ENCODE data around the gene FSCN2. TPM values are rescaled to one million over a fixed set of nuclear protein-coding genes. Genes with fewer than 3 reads are reported as not detected.

The FSCN2 gene
- total RNA-seq, 6 experiments from 2014 or later, result 0.71 to 1.4 (median 0.99) TPM

GRCh38 chr17:81532490-81533287, 4.5 kb downstream of the FSCN2 start:
- DNase-seq, result no peak
- TF ChIP-seq, protein P1, sequence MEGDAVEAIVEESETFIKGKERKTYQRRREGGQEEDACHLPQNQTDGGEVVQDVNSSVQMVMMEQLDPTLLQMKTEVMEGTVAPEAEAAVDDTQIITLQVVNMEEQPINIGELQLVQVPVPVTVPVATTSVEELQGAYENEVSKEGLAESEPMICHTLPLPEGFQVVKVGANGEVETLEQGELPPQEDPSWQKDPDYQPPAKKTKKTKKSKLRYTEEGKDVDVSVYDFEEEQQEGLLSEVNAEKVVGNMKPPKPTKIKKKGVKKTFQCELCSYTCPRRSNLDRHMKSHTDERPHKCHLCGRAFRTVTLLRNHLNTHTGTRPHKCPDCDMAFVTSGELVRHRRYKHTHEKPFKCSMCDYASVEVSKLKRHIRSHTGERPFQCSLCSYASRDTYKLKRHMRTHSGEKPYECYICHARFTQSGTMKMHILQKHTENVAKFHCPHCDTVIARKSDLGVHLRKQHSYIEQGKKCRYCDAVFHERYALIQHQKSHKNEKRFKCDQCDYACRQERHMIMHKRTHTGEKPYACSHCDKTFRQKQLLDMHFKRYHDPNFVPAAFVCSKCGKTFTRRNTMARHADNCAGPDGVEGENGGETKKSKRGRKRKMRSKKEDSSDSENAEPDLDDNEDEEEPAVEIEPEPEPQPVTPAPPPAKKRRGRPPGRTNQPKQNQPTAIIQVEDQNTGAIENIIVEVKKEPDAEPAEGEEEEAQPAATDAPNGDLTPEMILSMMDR (IDR thresholded peaks at IDR 0.05), result no peak
- peaks cover 7% of the 10 kb centered on the region for H3K27me3 Mint-ChIP-seq (ENCODE audit: insufficient read depth)
- no peaks in the 10 kb centered on the region; the same call in 1 of the 2 replicates for H3K4me1 Mint-ChIP-seq (ENCODE audit: low read depth)
- H3K4me3 Mint-ChIP-seq, result no peak overlapping the region
- no peaks in the 10 kb centered on the region for H3K36me3 Mint-ChIP-seq (ENCODE audit: low read depth)
- no peaks in the 10 kb centered on the region for H3K9me3 Mint-ChIP-seq
- no peak overlapping the region for H3K27ac Mint-ChIP-seq

- H3K27me3 Mint-ChIP-seq (ENCODE audit: insufficient read depth), result peaks cover 10% of the 10 kb centered on the region
- TF ChIP-seq, protein P1 (IDR thresholded peaks at IDR 0.05), result no peak
- H3K4me3 Mint-ChIP-seq, result no peak overlapping the region
- DNase-seq, result no peak
- no peaks in the 10 kb centered on the region for H3K4me1 Mint-ChIP-seq (ENCODE audit: low read depth)
- no peaks in the 10 kb centered on the region for H3K9me3 Mint-ChIP-seq
- H3K36me3 Mint-ChIP-seq (ENCODE audit: low read depth), result no peaks in the 10 kb centered on the region
- H3K27ac Mint-ChIP-seq, result no peak overlapping the region
Observed at GRCh38 chr17:81533339-81534141, 5.4 kb downstream of the FSCN2 start.

- DNase-seq, result no peak
- Mint-ChIP-seq H3K36me3 (ENCODE audit: low read depth) (no peaks in the 10 kb centered on the region), H3K27me3 (ENCODE audit: insufficient read depth) (peaks cover 10% of the 10 kb centered on the region), H3K4me3 (no peak overlapping the region), H3K9me3 (no peaks in the 10 kb centered on the region), H3K4me1 (ENCODE audit: low read depth) (no peaks in the 10 kb centered on the region), H3K27ac (no peak overlapping the region)
- TF ChIP-seq, protein P1 (IDR thresholded peaks at IDR 0.05), result no peak
Observed at GRCh38 chr17:81534157-81535006, 6.2 kb downstream of the FSCN2 start.

DNA sequence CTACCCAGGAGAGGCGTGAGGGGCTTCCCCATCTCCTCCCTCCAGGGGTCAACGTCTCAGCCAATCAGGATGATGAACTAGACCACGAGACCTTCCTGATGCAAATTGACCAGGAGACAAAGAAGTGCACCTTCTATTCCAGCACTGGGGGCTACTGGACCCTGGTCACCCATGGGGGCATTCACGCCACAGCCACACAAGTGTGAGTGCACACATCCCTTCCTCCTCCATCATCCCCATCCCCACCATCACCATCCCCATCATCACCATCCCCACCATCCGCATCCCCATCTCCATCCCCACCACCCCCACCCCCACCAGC, 6.8 kb downstream of the FSCN2 start:
- Mint-ChIP-seq H3K27me3 (ENCODE audit: insufficient read depth) (peaks cover 10% of the 10 kb centered on the region), H3K4me3 (no peak overlapping the region), H3K9me3 (no peaks in the 10 kb centered on the region), H3K36me3 (ENCODE audit: low read depth) (no peaks in the 10 kb centered on the region), H3K4me1 (ENCODE audit: low read depth) (no peaks in the 10 kb centered on the region), H3K27ac (no peak overlapping the region)
- TF ChIP-seq, protein P1 (IDR thresholded peaks at IDR 0.05), result no peak
- no peak for DNase-seq

DNA sequence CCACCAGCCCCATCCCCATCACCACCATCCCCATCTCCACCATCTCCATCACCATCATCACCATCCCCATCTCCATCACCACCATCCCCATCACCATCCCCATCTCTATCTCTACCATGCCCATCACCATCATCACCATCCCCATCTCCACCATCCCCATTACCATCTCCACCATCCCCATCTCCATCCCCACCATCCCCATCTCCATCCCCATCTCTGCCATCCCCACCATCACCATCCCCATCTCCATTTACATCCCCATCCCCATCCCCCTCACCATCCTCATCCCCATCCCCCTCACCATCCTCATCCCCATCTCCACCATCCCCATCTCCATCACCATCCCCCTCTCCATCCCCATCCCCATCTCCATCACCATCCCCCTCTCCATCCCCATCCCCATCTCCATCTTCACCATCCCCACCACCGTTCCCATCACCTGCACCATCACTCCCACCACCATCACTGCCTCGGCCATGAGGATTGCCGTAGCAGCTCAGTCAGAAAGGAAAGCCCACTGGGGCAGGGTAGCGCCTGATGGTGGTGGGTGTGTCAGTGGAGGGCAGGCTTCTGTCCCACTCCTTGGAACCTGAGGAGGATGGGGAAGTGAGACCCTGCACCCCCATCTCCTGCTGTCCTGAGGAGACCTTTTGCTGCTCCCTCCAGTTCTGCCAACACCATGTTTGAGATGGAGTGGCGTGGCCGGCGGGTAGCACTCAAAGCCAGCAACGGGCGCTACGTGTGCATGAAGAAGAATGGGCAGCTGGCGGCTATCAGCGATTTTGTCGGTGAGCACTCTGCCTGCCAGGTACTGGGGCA, 7.5 kb downstream of the FSCN2 start:
- Mint-ChIP-seq H3K4me1 (ENCODE audit: low read depth) (no peaks in the 10 kb centered on the region), H3K27me3 (ENCODE audit: insufficient read depth) (peaks cover 10% of the 10 kb centered on the region), H3K27ac (no peak overlapping the region), H3K4me3 (no peak overlapping the region), H3K9me3 (no peaks in the 10 kb centered on the region), H3K36me3 (ENCODE audit: low read depth) (no peaks in the 10 kb centered on the region)
- DNase-seq, result no peak
- TF ChIP-seq, protein P1 (IDR thresholded peaks at IDR 0.05), result no peak
